CD4-positive, alpha-beta memory T cell (primary cell): ENCODE measurements around the gene EVC. TPM values are rescaled to one million over a fixed set of nuclear protein-coding genes. Genes with fewer than 3 reads are reported as not detected.

Experiments used
- CTCF ChIA-PET: fragments of 350-600 bp; sonication (Branson Sonifier 250); formaldehyde crosslinking; loops from one replicate; lab custom pipeline; 2021; ENCODE audit warnings: inconsistent platforms; ENCODE audit not compliant: partially characterized antibody; lab: Charles Lee
- POLR2A ChIA-PET: fragments of 350-600 bp; sonication (Branson Sonifier 250); formaldehyde crosslinking; loops from one replicate; lab custom pipeline; 2021; ENCODE audit not compliant: partially characterized antibody; lab: Charles Lee
- DNase-seq, 5 donors: peaks; one replicate each; pipeline versions ENCODE4 v3.0.0 to v3.0.0-alpha.2; 2020 to 2022; ENCODE audit warnings: mixed read lengths in 1 of 5
- H3K27ac ChIP-seq: one replicate; pipeline ENCODE4 v1.7.0; 2013; ENCODE audit warnings: low read depth, low read length
- H3K27me3 ChIP-seq: 2 replicates; pipeline ENCODE4 v1.7.0; 2013; ENCODE audit warnings: mild to moderate bottlenecking, low read length, moderate library complexity; ENCODE audit not compliant: insufficient read depth
- H3K36me3 ChIP-seq: 2 replicates; pipeline ENCODE4 v1.7.0; 2013; ENCODE audit warnings: mild to moderate bottlenecking, low read length, moderate library complexity; ENCODE audit not compliant: insufficient read depth
- H3K4me1 ChIP-seq: 2 replicates; pipeline ENCODE4 v1.7.0; 2013; ENCODE audit warnings: mild to moderate bottlenecking, low read length, moderate library complexity; ENCODE audit not compliant: insufficient read depth
- H3K4me3 ChIP-seq, 2 donors: one replicate each; pipeline ENCODE4 v1.7.0; 2013; ENCODE audit warnings: low read length in 2 of 2, mild to moderate bottlenecking in 1 of 2
- H3K9me3 ChIP-seq, 2 donors: one replicate each; pipeline ENCODE4 v1.7.0; 2013; ENCODE audit warnings: low read length in 2 of 2, control low read depth in 1 of 2; ENCODE audit not compliant: control insufficient read depth in 1 of 2
- H3K27ac Mint-ChIP-seq, 7 donors: one replicate each; pipeline ENCODE4 v1.8.0; 2020 to 2021; ENCODE audit warnings: mixed read lengths in 7 of 7, mild to moderate bottlenecking in 6 of 7, inconsistent platforms in 3 of 7, moderate library complexity in 3 of 7
- H3K27me3 Mint-ChIP-seq, 2 donors: one replicate each; pipeline ENCODE4 v1.8.0; 2020 to 2021; ENCODE audit warnings: mixed read lengths in 2 of 2
- H3K36me3 Mint-ChIP-seq, 2 donors: one replicate each; pipeline ENCODE4 v1.8.0; 2020 to 2021; ENCODE audit warnings: mixed read lengths in 2 of 2, inconsistent platforms in 1 of 2, mild to moderate bottlenecking in 1 of 2
- H3K4me1 Mint-ChIP-seq, 4 donors: one replicate each; pipeline ENCODE4 v1.8.0; 2020 to 2021; ENCODE audit warnings: mixed read lengths in 4 of 4, mild to moderate bottlenecking in 1 of 4
- H3K4me3 Mint-ChIP-seq, 8 donors: one replicate each; pipeline ENCODE4 v1.8.0; 2020 to 2021; ENCODE audit warnings: mixed read lengths in 8 of 8, mild to moderate bottlenecking in 7 of 8, moderate library complexity in 6 of 8, inconsistent platforms in 3 of 8
- H3K9me3 Mint-ChIP-seq, 8 donors: one replicate each; pipeline ENCODE4 v1.8.0; 2020 to 2021; ENCODE audit warnings: mixed read lengths in 8 of 8, mild to moderate bottlenecking in 5 of 8, inconsistent platforms in 3 of 8, moderate library complexity in 1 of 8
- intact Hi-C: fragments of 100-400 bp; cut with micrococcal nuclease; formaldehyde crosslinking; loops from one replicate; pipeline ENCODE4 v1.15.1; 2023
- polyA plus RNA-seq, 2 donors: library from polyadenylated mRNA; unstranded; fragments of 300-500 nt; fragmentation: Illumina TruSeq; gene quantifications; one replicate each; pipeline ENCODE4 v1.2.3, GENCODE V29; 2021
- total RNA-seq, 2 experiments: library from RNA; stranded (reverse); gene quantifications; one replicate each; pipeline ENCODE4 v1.2.3, GENCODE V29; 2021

The EVC gene
- total and polyA plus RNA-seq, 4 experiments from 2014 or later: 0.17 to 2.9 (median 2.1) TPM; not detected in 1

- H3K9me3 ChIP-seq: no peaks in the 10 kb centered on the region
- Mint-ChIP-seq H3K4me1 (peaks cover 0 to 4% (median 0%) of the 10 kb centered on the region in 4 donors), H3K27me3 (no peaks in the 10 kb centered on the region), H3K4me3 (no peak overlapping the region), H3K9me3 (peaks cover 0 to 9% (median 0%) of the 10 kb centered on the region in 8 donors), H3K27ac (no peak overlapping the region), H3K36me3 (no peaks in the 10 kb centered on the region)
- H3K4me1 ChIP-seq: no peaks in the 10 kb centered on the region
- H3K27ac ChIP-seq: no peak overlapping the region
- CTCF ChIA-PET: no interaction called here
- no peak for DNase-seq
- intact Hi-C loops: no loop called here
- no peaks in the 10 kb centered on the region for H3K27me3 ChIP-seq
- POLR2A ChIA-PET: no interaction called here
- no peak overlapping the region for H3K4me3 ChIP-seq
- no peaks in the 10 kb centered on the region for H3K36me3 ChIP-seq
Measured at GRCh38 chr4:5760936-5761480, 50.0 kb downstream of the EVC start.

GRCh38 chr4:5770051-5770450 is 59.0 kb downstream of the EVC start:
- Histone ChIP-seq H3K4me3 (no peak overlapping the region), H3K36me3 (no peaks in the 10 kb centered on the region), H3K27ac (no peak overlapping the region), H3K4me1 (no peaks in the 10 kb centered on the region), H3K9me3 (no peaks in the 10 kb centered on the region), H3K27me3 (no peaks in the 10 kb centered on the region)
- ChIA-PET POLR2A (no interaction called here), CTCF (no interaction called here)
- H3K27ac Mint-ChIP-seq: no peak overlapping the region
- no peak for DNase-seq
- no peak overlapping the region for H3K4me3 Mint-ChIP-seq
- no peaks in the 10 kb centered on the region for H3K4me1 Mint-ChIP-seq
- no peaks in the 10 kb centered on the region for H3K36me3 Mint-ChIP-seq
- peaks cover 0 to 2% of the 10 kb centered on the region in 2 donors for H3K27me3 Mint-ChIP-seq
- intact Hi-C loops: no loop called here
- H3K9me3 Mint-ChIP-seq: peaks cover 0 to 14% (median 5%) of the 10 kb centered on the region in 8 donors

- no peak for DNase-seq
- no peak overlapping the region for H3K27ac ChIP-seq
Measured at GRCh38 chr4:5772528-5773270, 61.7 kb downstream of the EVC start.

DNA sequence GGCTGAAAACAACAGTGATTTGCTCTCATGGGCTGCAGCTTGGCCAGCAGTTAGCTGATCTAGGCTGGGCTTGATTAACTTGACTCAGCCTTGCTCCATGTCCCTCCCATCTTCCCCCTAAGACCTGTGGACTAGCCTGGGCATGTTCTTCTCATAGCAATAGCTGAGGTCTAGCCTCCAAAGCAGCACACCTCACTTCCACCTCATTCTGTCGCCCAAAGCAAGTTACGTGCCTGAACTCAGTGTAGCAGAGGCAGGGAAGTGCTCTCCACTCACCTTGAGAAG is 62.2 kb downstream of the EVC start:
- Mint-ChIP-seq H3K9me3 (peaks cover 3 to 28% (median 18%) of the 10 kb centered on the region in 8 donors), H3K27ac (no peak overlapping the region), H3K4me1 (no peaks in the 10 kb centered on the region), H3K4me3 (no peak overlapping the region), H3K36me3 (peaks cover 0 to 2% of the 10 kb centered on the region in 2 donors), H3K27me3 (peaks cover 0 to 2% of the 10 kb centered on the region in 2 donors)
- Histone ChIP-seq H3K27ac (no peak overlapping the region), H3K9me3 (no peaks in the 10 kb centered on the region), H3K4me1 (no peaks in the 10 kb centered on the region), H3K27me3 (no peaks in the 10 kb centered on the region), H3K4me3 (no peak overlapping the region), H3K36me3 (no peaks in the 10 kb centered on the region)
- DNase-seq: no peak
- ChIA-PET CTCF (no interaction called here), POLR2A (no interaction called here)
- intact Hi-C loops: no loop called here

More at GRCh38 chr4:5772528-5773270, 61.7 kb downstream of the EVC start:
- Mint-ChIP-seq H3K27me3 (peaks cover 0 to 2% of the 10 kb centered on the region in 2 donors), H3K36me3 (peaks cover 0 to 2% of the 10 kb centered on the region in 2 donors), H3K4me1 (no peaks in the 10 kb centered on the region), H3K9me3 (peaks cover 3 to 31% (median 17%) of the 10 kb centered on the region in 8 donors), H3K27ac (no peak overlapping the region), H3K4me3 (no peak overlapping the region)
- Histone ChIP-seq H3K4me3 (no peak overlapping the region), H3K36me3 (no peaks in the 10 kb centered on the region), H3K9me3 (no peaks in the 10 kb centered on the region), H3K4me1 (no peaks in the 10 kb centered on the region), H3K27me3 (no peaks in the 10 kb centered on the region)
- CTCF ChIA-PET: no interaction called here
- intact Hi-C loops: no loop called here
- POLR2A ChIA-PET: no interaction called here

DNA sequence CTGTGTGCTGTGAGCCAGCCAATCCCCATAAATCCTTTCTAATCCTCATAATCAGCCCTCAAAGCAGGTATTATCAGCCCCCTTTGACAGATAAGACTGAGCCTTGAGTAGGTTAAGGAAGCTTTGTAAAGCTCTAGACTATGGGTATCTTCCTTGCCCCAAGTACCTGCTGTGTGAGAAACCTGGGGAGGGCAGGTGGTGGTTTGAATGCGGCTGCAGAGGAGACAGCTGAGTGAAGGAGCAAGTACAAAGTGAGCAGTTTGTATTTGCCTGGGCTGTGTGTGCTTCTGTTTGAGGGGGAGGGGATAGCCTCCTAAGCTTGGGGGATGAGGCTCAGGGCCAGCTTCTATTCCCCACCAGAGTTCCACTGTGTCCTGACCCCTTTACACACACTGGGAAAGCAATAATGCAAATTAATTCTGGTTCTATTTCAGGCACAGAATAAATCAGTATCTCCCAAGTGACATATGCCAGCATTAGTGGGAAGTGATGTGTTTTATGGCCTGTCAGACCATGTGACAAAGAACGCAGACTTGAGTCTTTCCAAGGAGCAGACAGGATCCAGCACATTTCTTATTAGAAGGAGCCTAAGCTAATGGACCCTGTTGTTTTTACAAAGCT is 63.5 kb downstream of the EVC start:
- Histone ChIP-seq H3K27me3 (no peaks in the 10 kb centered on the region), H3K4me3 (no peak overlapping the region), H3K27ac (no peak overlapping the region), H3K4me1 (no peaks in the 10 kb centered on the region), H3K36me3 (no peaks in the 10 kb centered on the region), H3K9me3 (no peaks in the 10 kb centered on the region)
- Mint-ChIP-seq H3K27me3 (peaks cover 0 to 2% of the 10 kb centered on the region in 2 donors), H3K36me3 (peaks cover 0 to 2% of the 10 kb centered on the region in 2 donors), H3K27ac (no peak overlapping the region), H3K4me1 (no peaks in the 10 kb centered on the region), H3K4me3 (no peak overlapping the region), H3K9me3 (peaks cover 3 to 22% (median 15%) of the 10 kb centered on the region in 8 donors)
- ChIA-PET CTCF (no interaction called here), POLR2A (no interaction called here)
- intact Hi-C loops: no loop called here
- DNase-seq: no peak

GRCh38 chr4:5776510-5776909 is 65.5 kb downstream of the EVC start:
- ChIA-PET POLR2A (no interaction called here), CTCF (no interaction called here)
- H3K9me3 ChIP-seq: no peaks in the 10 kb centered on the region
- no peaks in the 10 kb centered on the region for H3K27me3 ChIP-seq
- no peaks in the 10 kb centered on the region for H3K4me1 ChIP-seq
- no peak overlapping the region for H3K4me3 ChIP-seq
- H3K36me3 ChIP-seq: no peaks in the 10 kb centered on the region
- intact Hi-C loops: no loop called here
- peaks cover 0 to 2% of the 10 kb centered on the region in 2 donors for H3K27me3 Mint-ChIP-seq
- no peak overlapping the region for H3K4me3 Mint-ChIP-seq
- peaks cover 3 to 22% (median 15%) of the 10 kb centered on the region in 8 donors for H3K9me3 Mint-ChIP-seq
- no peak for DNase-seq
- peaks cover 0 to 2% of the 10 kb centered on the region in 2 donors for H3K36me3 Mint-ChIP-seq
- H3K27ac ChIP-seq: no peak overlapping the region
- H3K4me1 Mint-ChIP-seq: no peaks in the 10 kb centered on the region
- no peak overlapping the region for H3K27ac Mint-ChIP-seq

- Histone ChIP-seq H3K27ac (no peak overlapping the region), H3K9me3 (no peaks in the 10 kb centered on the region), H3K27me3 (no peaks in the 10 kb centered on the region), H3K4me3 (no peak overlapping the region), H3K36me3 (no peaks in the 10 kb centered on the region), H3K4me1 (no peaks in the 10 kb centered on the region)
- no peak overlapping the region for H3K4me3 Mint-ChIP-seq
- no peak for DNase-seq
- ChIA-PET POLR2A (no interaction called here), CTCF (no interaction called here)
- peaks cover 2 to 17% (median 14%) of the 10 kb centered on the region in 8 donors for H3K9me3 Mint-ChIP-seq
- H3K36me3 Mint-ChIP-seq: peaks cover 0 to 2% of the 10 kb centered on the region in 2 donors
- intact Hi-C loops: no loop called here
- H3K27ac Mint-ChIP-seq: no peak overlapping the region
- no peaks in the 10 kb centered on the region for H3K27me3 Mint-ChIP-seq
- no peaks in the 10 kb centered on the region for H3K4me1 Mint-ChIP-seq
Measured at GRCh38 chr4:5780831-5781480, 70.0 kb downstream of the EVC start.
